Activated CD8-positive, alpha-beta memory T cell treated with anti-CD3 and anti-CD28 coated beads for 36 hours (primary cell): Measurements from ENCODE around the gene NANOS3. TPM values are rescaled to one million over a fixed set of nuclear protein-coding genes. Genes with fewer than 3 reads are reported as not detected.

Source experiments
- CTCF ChIA-PET: fragments of 350-600 bp; sonication (Branson Sonifier 250); formaldehyde crosslinking; loops from one replicate; lab custom pipeline; 2021; ENCODE audit warnings: antibody characterized with exemption; lab: Charles Lee
- POLR2A ChIA-PET: fragments of 350-600 bp; sonication (Branson Sonifier 250); formaldehyde crosslinking; loops from one replicate; lab custom pipeline; 2021; ENCODE audit warnings: antibody characterized with exemption; lab: Charles Lee
- total RNA-seq, 2 experiments: library from RNA; stranded (reverse); gene quantifications; one replicate each; pipeline ENCODE4 v1.2.3, GENCODE V29; 2021

Gene NANOS3
- total RNA-seq, 2 experiments from 2014 or later: 0.92 to 2.1 TPM

DNA sequence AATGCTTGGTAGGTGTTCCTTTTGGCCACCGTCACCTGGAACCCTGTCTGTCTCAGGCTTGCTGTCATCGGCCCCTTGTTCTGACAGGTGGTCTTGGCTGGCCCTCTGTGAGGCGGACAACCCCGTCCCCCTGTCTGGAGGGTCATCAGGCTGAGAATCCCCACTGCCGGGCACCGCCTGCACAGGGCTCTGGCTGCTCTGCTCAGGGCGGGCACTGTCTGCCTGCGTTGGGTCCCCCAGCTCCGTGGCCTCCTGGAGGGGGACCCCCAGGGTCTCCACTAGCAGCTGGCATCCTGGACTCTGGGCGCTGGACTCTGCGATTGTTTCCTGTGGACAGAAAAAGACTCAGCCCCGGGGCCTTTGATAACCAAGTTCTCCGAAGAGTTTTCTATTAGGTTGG lies 13.2 kb downstream of the NANOS3 start:
- CTCF ChIA-PET: interaction anchor here (1.2 kb wide), 1 partner anchor 179 kb away, joined by 3 read pairs; no protein-coding TSS in a partner anchor
- POLR2A ChIA-PET: no interaction called here

GRCh38 chr19:13892870-13893269 lies 15.9 kb downstream of the NANOS3 start:
- ChIA-PET CTCF (no interaction called here), POLR2A (interaction anchor here (0.6 kb wide), 1 partner anchor 295 kb away, joined by 3 read pairs; no protein-coding TSS in a partner anchor)

- CTCF ChIA-PET: no interaction called here
- POLR2A ChIA-PET: no interaction called here
These were observed 17.6 kb downstream of the NANOS3 start for GRCh38 chr19:13894552-13894951.

DNA sequence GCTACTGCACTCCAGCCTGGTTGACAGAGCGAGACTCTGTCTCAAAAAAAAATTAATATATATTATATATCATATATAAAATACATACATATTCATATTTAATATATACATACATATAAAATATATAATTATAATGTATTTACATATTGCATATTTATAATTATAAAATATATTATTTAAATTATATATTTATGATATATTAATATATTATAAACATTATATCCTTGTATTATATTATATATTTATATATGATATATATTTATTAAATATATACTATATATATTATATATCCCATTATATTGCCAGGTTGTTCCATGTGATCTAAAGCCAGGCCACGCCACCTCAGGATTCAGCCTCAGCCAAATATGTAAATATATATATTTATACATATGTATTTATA lies 19.3 kb downstream of the NANOS3 start:
- POLR2A ChIA-PET: no interaction called here
- CTCF ChIA-PET: no interaction called here

GRCh38 chr19:13899393-13899792 lies 22.5 kb downstream of the NANOS3 start:
- ChIA-PET POLR2A (no interaction called here), CTCF (interaction anchor here (1.4 kb wide), 1 partner anchor 172 kb away, joined by 4 read pairs; the partner anchor contains the start of gene MISP3)

GRCh38 chr19:13899912-13900584 lies 23.1 kb downstream of the NANOS3 start:
- CTCF ChIA-PET: interaction anchor here (1.4 kb wide), 1 partner anchor 172 kb away, joined by 4 read pairs; the partner anchor contains the start of gene MISP3
- POLR2A ChIA-PET: no interaction called here

- ChIA-PET CTCF (interaction anchor here (0.7 to 2.3 kb wide), 12 partner anchors 16 to 169 kb away, joined by 3 to 9 read pairs (median 4); partner anchors contain the start of genes MISP3 and RFX1), POLR2A (no interaction called here)
These were observed 26.1 kb downstream of the NANOS3 start for GRCh38 chr19:13902993-13903555.

DNA sequence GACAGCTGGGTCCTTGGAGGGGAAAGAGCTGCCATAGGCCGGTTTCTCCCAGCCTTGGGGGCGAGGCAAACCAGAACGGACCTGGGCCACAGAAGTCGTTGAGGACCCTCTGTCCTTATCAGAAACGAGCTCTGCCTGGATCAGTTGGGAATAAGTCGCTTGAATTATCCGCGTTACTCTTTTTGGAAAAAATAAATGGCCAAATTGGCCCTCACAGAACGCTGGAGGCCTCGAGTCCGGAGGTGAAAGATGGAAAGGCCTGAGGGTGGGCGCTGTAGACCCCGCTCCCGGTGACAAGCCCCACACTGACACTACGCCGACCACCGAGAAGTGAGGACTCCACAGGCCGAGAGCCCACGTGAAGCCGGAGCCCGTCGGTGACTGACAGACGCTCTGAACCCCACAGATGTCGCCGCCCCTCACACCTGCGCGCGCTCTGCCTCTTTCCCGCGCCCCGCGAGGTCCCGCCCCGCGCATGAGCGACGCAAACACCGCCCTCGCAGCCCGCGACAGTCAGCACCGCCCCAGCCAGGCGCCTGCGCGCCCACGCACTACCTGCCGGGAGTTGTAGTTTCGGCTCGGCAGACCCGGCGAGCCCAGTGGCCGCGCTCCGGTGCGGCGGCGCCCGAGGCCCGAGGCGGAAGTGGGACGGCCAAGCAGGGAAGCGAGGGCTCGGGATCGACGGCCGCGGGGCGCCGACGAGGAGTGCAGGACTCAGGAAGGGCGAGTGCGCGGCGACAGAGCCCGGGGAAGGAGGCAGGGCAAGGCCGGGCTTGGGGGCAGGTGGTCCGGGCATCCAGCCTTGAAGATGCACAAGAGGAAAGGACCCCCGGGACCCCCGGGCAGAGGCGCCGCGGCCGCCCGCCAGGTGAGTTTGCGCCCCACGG lies 28.9 kb downstream of the NANOS3 start, which contains the start of the genes BRME1 and CC2D1A:
Gene BRME1 (minus strand): TSS at position 484 of the 887 bp plus-strand sequence. CDS start 1,225 bp downstream, outside the sequence.
Gene CC2D1A (plus strand): TSS at position 568 of the 887 bp plus-strand sequence. CDS start 241 bp downstream, at position 809.
- CTCF ChIA-PET: interaction anchor here (0.7 to 1.4 kb wide), 4 partner anchors 15 to 25 kb away, joined by 3 to 4 read pairs (median 3); no protein-coding TSS in a partner anchor
- POLR2A ChIA-PET: interaction anchor here (0.7 to 1.2 kb wide), 2 partner anchors 126 kb away, joined by 3 to 4 read pairs; partner anchors contain the start of gene IL27RA

GRCh38 chr19:13906521-13906904 lies 29.6 kb downstream of the NANOS3 start:
- POLR2A ChIA-PET: interaction anchor here (1.0 to 1.2 kb wide), 2 partner anchors 41 to 125 kb away, joined by 3 to 4 read pairs; partner anchors contain the start of gene IL27RA
- CTCF ChIA-PET: interaction anchor here (0.8 to 1.4 kb wide), 4 partner anchors 15 to 167 kb away, joined by 3 read pairs; no protein-coding TSS in a partner anchor

- ChIA-PET CTCF (interaction anchor here (0.8 to 1.4 kb wide), 3 partner anchors 14 to 167 kb away, joined by 3 read pairs; no protein-coding TSS in a partner anchor), POLR2A (interaction anchor here (0.6 to 1.2 kb wide), 3 partner anchors 41 to 480 kb away, joined by 3 to 14 read pairs (median 4); partner anchors contain the start of gene IL27RA)
These were observed 30.0 kb downstream of the NANOS3 start for GRCh38 chr19:13906910-13907309.

- CTCF ChIA-PET: interaction anchor here (0.6 kb wide), 1 partner anchor 570 kb away, joined by 4 read pairs; no protein-coding TSS in a partner anchor
These were observed 31.7 kb downstream of the NANOS3 start for GRCh38 chr19:13908674-13909073.

GRCh38 chr19:13909430-13909829 lies 32.5 kb downstream of the NANOS3 start:
- ChIA-PET CTCF (no interaction called here), POLR2A (no interaction called here)

More at GRCh38 chr19:13908674-13909073, 31.7 kb downstream of the NANOS3 start:
- POLR2A ChIA-PET: no interaction called here

- ChIA-PET CTCF (no interaction called here), POLR2A (no interaction called here)
These were observed 36.4 kb downstream of the NANOS3 start for GRCh38 chr19:13913352-13913751.

- POLR2A ChIA-PET: no interaction called here
- CTCF ChIA-PET: no interaction called here
These were observed 37.8 kb downstream of the NANOS3 start for GRCh38 chr19:13914777-13915176.

GRCh38 chr19:13917888-13918406 lies 41.0 kb downstream of the NANOS3 start:
- ChIA-PET POLR2A (no interaction called here), CTCF (interaction anchor here (0.9 kb wide), 1 partner anchor 15 kb away, joined by 3 read pairs; no protein-coding TSS in a partner anchor)

GRCh38 chr19:13918726-13919411 lies 41.9 kb downstream of the NANOS3 start:
- POLR2A ChIA-PET: no interaction called here
- CTCF ChIA-PET: no interaction called here

- ChIA-PET CTCF (interaction anchor here (0.8 to 1.3 kb wide), 2 partner anchors 14 to 152 kb away, joined by 3 read pairs; partner anchors contain the start of genes BRME1, CC2D1A and MISP3), POLR2A (no interaction called here)
These were observed 43.6 kb downstream of the NANOS3 start for GRCh38 chr19:13920524-13920923.
